H1 (cell line): ENCODE data around the gene SRRM3.

Source experiments
- ATF3 ChIP-seq: IDR thresholded peaks from 2 replicates; pipeline ENCODE4 v1.6.1; 2011; ENCODE audit warnings: low read depth, mild to moderate bottlenecking, low read length; ENCODE audit not compliant: insufficient read depth
- BCL11A ChIP-seq, 2 experiments: IDR thresholded peaks; one replicate each; pipeline ENCODE4 v1.6.1; 2011; ENCODE audit warnings: low read depth in 2 of 2, low read length in 2 of 2, mild to moderate bottlenecking in 2 of 2
- CBX5 ChIP-seq: fragments of 300-800, 300-1000 bp; sonication (generic); IDR thresholded peaks from 2 replicates; pipeline ENCODE4 v1.7.1; 2016; ENCODE audit warnings: antibody characterized with exemption, low read length, low read depth
- CTCF ChIP-seq, 3 experiments: IDR thresholded peaks; 1 replicate in 2 of 3; 2 replicates in 1 of 3; pipeline versions ENCODE4 v1.5.1 to v1.6.1; 2011; ENCODE audit warnings: low read length in 3 of 3, mild to moderate bottlenecking in 3 of 3, inconsistent platforms in 2 of 3, low read depth in 1 of 3, moderate library complexity in 1 of 3; ENCODE audit not compliant: insufficient read depth in 1 of 3; ENCODE audit errors: control extremely low read depth in 1 of 3
- E2F6 ChIP-seq: IDR thresholded peaks from 2 replicates; pipeline ENCODE4 v1.6.1; 2012; ENCODE audit warnings: inconsistent platforms
- HDAC2 ChIP-seq, 2 experiments: fragments of 300-600 bp in 1 of 2; sonication (generic) in 1 of 2; IDR thresholded peaks; 2 replicates each; pipeline ENCODE4 v1.6.1; 2011 to 2012; ENCODE audit warnings: low read depth in 2 of 2, low read length in 2 of 2, mild to moderate bottlenecking in 2 of 2, moderate library complexity in 2 of 2, borderline replicate concordance in 1 of 2, inconsistent platforms in 1 of 2
- JUND ChIP-seq: IDR thresholded peaks from 2 replicates; pipeline ENCODE4 v1.6.1; 2011; ENCODE audit warnings: mild to moderate bottlenecking, improper control_type of control experiment, low read length
- MAX ChIP-seq: IDR thresholded peaks from 2 replicates; pipeline ENCODE4 v1.6.1; 2012; ENCODE audit warnings: inconsistent platforms
- POLR2A ChIP-seq, 2 experiments: IDR thresholded peaks; 1 replicate in 1 of 2; 2 replicates in 1 of 2; pipeline ENCODE4 v1.6.1; 2011; ENCODE audit warnings: low read depth in 2 of 2, low read length in 2 of 2, mild to moderate bottlenecking in 2 of 2; ENCODE audit errors: control extremely low read depth in 1 of 2
- POLR2AphosphoS5 ChIP-seq: IDR thresholded peaks from 2 replicates; pipeline ENCODE4 v1.6.1; 2011; ENCODE audit warnings: low read depth, low read length
- RAD21 ChIP-seq, 2 experiments: IDR thresholded peaks in 1 of 2; conservative IDR thresholded peaks in 1 of 2; 2 replicates each; pipeline ENCODE4 v1.6.1; 2011; ENCODE audit warnings: low read depth in 2 of 2, low read length in 2 of 2, improper control_type of control experiment in 1 of 2, inconsistent platforms in 1 of 2, mild to moderate bottlenecking in 1 of 2, moderate library complexity in 1 of 2
- RNF2 ChIP-seq: fragments of 200-900, 300-1000 bp; sonication (generic); IDR thresholded peaks from 2 replicates; pipeline ENCODE4 v1.7.1; 2016; ENCODE audit warnings: borderline replicate concordance, low read depth, mild to moderate bottlenecking, antibody characterized with exemption, low read length; ENCODE audit not compliant: poor library complexity, severe bottlenecking; ENCODE audit errors: missing control alignments
- SIN3A ChIP-seq, 2 experiments: IDR thresholded peaks in 1 of 2; conservative IDR thresholded peaks in 1 of 2; 2 replicates each; pipeline ENCODE4 v1.6.1; 2011 to 2012; ENCODE audit warnings: low read length in 2 of 2, improper control_type of control experiment in 1 of 2, low read depth in 1 of 2, mild to moderate bottlenecking in 1 of 2
- YY1 ChIP-seq: IDR thresholded peaks from 2 replicates; pipeline ENCODE4 v1.6.1; 2011; ENCODE audit warnings: low read depth, mild to moderate bottlenecking, low read length

- TF ChIP-seq POLR2A (IDR thresholded peaks at IDR 0.05; ENCODE audit: control extremely low read depth in 1 of 2, low read depth in 2 of 2, low read length in 2 of 2): no peak; a peak in 1 of 3 replicates
- TF ChIP-seq E2F6: no peak
- no peak for TF ChIP-seq CTCF (IDR thresholded peaks at IDR 0.05; ENCODE audit: control extremely low read depth in 1 of 3, insufficient read depth in 1 of 3, low read depth in 1 of 3, low read length in 3 of 3)
- no peak; the same call in 1 of the 2 replicates for TF ChIP-seq POLR2AphosphoS5
- no peak for TF ChIP-seq YY1
- TF ChIP-seq MAX: no peak
- no peak for TF ChIP-seq HDAC2 (IDR thresholded peaks at IDR 0.05; ENCODE audit: borderline replicate concordance in 1 of 2, low read depth in 2 of 2, low read length in 2 of 2)
- no peak for TF ChIP-seq JUND
- no peak for TF ChIP-seq ATF3
- TF ChIP-seq BCL11A (IDR thresholded peaks at IDR 0.05; ENCODE audit: low read depth in 2 of 2, low read length in 2 of 2): no peak
- no peak for TF ChIP-seq RAD21 (IDR thresholded peaks at IDR 0.05 in 1 of 2, conservative IDR thresholded peaks at IDR 0.05 in 1 of 2; ENCODE audit: low read depth in 2 of 2, low read length in 2 of 2)
- no peak for TF ChIP-seq SIN3A (conservative IDR thresholded peaks at IDR 0.05 in 1 of 2, IDR thresholded peaks at IDR 0.05 in 1 of 2; ENCODE audit: low read depth in 1 of 2, low read length in 2 of 2)
- no peak for TF ChIP-seq RNF2
- TF ChIP-seq CBX5: no peak
These were observed 57.7 kb downstream of the SRRM3 start for GRCh38 chr7:76259124-76260093.
